Measurements from ENCODE around the gene ZNF821. TPM values are rescaled to one million over a fixed set of nuclear protein-coding genes. Genes with fewer than 3 reads are reported as not detected.
"Not testable (repeated sequence)": the region's sequence is repeated elsewhere in the genome, so short reads cannot be mapped to it uniquely, and the experiment has no call there.

ZNF821 gene
- polyA plus RNA-seq, 1 experiment, result 6.3 TPM

DNA sequence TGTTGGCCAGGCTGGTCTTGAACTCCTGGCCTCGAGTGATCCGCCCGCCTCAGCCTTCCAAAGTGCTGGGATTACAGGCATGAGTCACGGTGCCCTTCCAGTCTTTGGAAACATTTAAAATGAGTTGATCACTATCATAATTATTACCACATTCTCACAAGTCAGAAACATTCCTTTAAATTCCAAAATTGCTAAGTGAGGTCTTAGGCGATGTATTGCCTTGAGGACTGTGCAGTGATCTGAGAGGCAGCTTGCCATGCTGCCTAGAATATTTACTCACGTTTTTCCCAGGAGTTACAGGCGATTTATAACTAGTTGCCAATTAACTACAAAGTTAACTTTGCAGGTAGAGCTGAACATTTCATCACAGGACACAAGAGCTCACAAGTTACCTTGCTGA, 43.9 kb downstream of the ZNF821 start:
- DNase-seq (ENCODE audit: low read depth, low spot score), result no peak
- CTCF ChIA-PET, result interaction anchor here (0.6 to 1.2 kb wide), 2 partner anchors 43 to 371 kb away, joined by 3 read pairs; no protein-coding TSS in a partner anchor
- Histone ChIP-seq H3K9me3 (ENCODE audit: control insufficient read depth, insufficient read depth, low read length) (no peaks in the 10 kb centered on the region), H3K27ac (ENCODE audit: low read depth, low read length) (no peak overlapping the region), H3K27me3 (ENCODE audit: control insufficient read depth, insufficient read depth, low read length) (no peaks in the 10 kb centered on the region), H3K4me3 (ENCODE audit: low read depth, low read length) (no peak overlapping the region)
- POLR2A ChIA-PET, result no interaction called here
- no peak for TF ChIP-seq CTCF (IDR thresholded peaks at IDR 0.05; ENCODE audit: low read depth, low read length)

- TF ChIP-seq CTCF (IDR thresholded peaks at IDR 0.05; ENCODE audit: low read depth, low read length), result no peak
- Histone ChIP-seq H3K9me3 (ENCODE audit: control insufficient read depth, insufficient read depth, low read length) (no peaks in the 10 kb centered on the region), H3K27ac (ENCODE audit: low read depth, low read length) (no peak overlapping the region), H3K27me3 (ENCODE audit: control insufficient read depth, insufficient read depth, low read length) (no peaks in the 10 kb centered on the region), H3K4me3 (ENCODE audit: low read depth, low read length) (no peak overlapping the region)
- no peak for DNase-seq (ENCODE audit: low read depth, low spot score)
- ChIA-PET POLR2A (no interaction called here), CTCF (no interaction called here)
Measured at GRCh38 chr16:71837150-71837549, 46.8 kb downstream of the ZNF821 start.

- TF ChIP-seq CTCF (IDR thresholded peaks at IDR 0.05; ENCODE audit: low read depth, low read length), result no peak
- Histone ChIP-seq H3K27me3 (ENCODE audit: control insufficient read depth, insufficient read depth, low read length) (no peaks in the 10 kb centered on the region), H3K27ac (ENCODE audit: low read depth, low read length) (no peak overlapping the region), H3K4me3 (ENCODE audit: low read depth, low read length) (no peak overlapping the region), H3K9me3 (ENCODE audit: control insufficient read depth, insufficient read depth, low read length) (no peaks in the 10 kb centered on the region)
- ChIA-PET CTCF (interaction anchor here (0.6 kb wide), 1 partner anchor 9 kb away, joined by 4 read pairs; no protein-coding TSS in a partner anchor), POLR2A (no interaction called here)
- DNase-seq (ENCODE audit: low read depth, low spot score), result no peak
Measured at GRCh38 chr16:71834291-71834690, 49.7 kb downstream of the ZNF821 start.

GRCh38 chr16:71832112-71832511, 51.9 kb downstream of the ZNF821 start:
- POLR2A ChIA-PET, result interaction anchor here (0.7 kb wide), 1 partner anchor 12 kb away, joined by 3 read pairs; no protein-coding TSS in a partner anchor
- H3K27me3 ChIP-seq (ENCODE audit: control insufficient read depth, insufficient read depth, low read length); DNase-seq (ENCODE audit: low read depth, low spot score); H3K9me3 ChIP-seq (ENCODE audit: control insufficient read depth, insufficient read depth, low read length); H3K4me3 ChIP-seq (ENCODE audit: low read depth, low read length); H3K27ac ChIP-seq (ENCODE audit: low read depth, low read length); CTCF ChIA-PET: not testable (repeated sequence)

DNA sequence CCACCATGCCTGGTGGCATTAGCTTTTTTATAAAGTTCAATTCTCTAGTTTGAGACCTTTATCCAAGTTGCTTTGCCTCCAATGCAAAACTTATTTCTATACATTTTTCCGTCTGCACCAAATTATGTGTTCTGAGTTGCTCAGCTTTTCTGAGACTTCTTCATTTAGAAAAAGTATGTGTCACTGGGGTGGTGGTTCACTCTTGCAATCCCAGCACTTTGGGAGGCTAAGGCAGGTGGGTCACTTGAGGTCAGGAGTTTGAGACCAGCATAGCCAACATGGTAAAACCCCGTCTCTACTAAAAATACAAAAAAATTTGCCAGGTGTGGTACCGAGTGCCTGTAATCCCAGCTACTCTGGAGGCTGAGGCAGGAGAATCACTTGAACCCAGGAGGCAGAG, 52.3 kb downstream of the ZNF821 start:
- H3K9me3 ChIP-seq (ENCODE audit: control insufficient read depth, insufficient read depth, low read length); H3K4me3 ChIP-seq (ENCODE audit: low read depth, low read length); H3K27me3 ChIP-seq (ENCODE audit: control insufficient read depth, insufficient read depth, low read length); CTCF ChIA-PET; DNase-seq (ENCODE audit: low read depth, low spot score); H3K27ac ChIP-seq (ENCODE audit: low read depth, low read length); POLR2A ChIA-PET: not testable (repeated sequence)

GRCh38 chr16:71830359-71830758, 53.6 kb downstream of the ZNF821 start:
- ChIA-PET POLR2A (no interaction called here), CTCF (interaction anchor here (0.8 kb wide), 1 partner anchor 53 kb away, joined by 3 read pairs; no protein-coding TSS in a partner anchor)
- no peak for TF ChIP-seq CTCF (IDR thresholded peaks at IDR 0.05; ENCODE audit: low read depth, low read length)

More at GRCh38 chr16:71830359-71830758, 53.6 kb downstream of the ZNF821 start:
- no peak overlapping the region for H3K27ac ChIP-seq (ENCODE audit: low read depth, low read length)
- DNase-seq (ENCODE audit: low read depth, low spot score), result no peak
- no peaks in the 10 kb centered on the region for H3K27me3 ChIP-seq (ENCODE audit: control insufficient read depth, insufficient read depth, low read length)
- H3K4me3 ChIP-seq (ENCODE audit: low read depth, low read length), result no peak overlapping the region
- H3K9me3 ChIP-seq (ENCODE audit: control insufficient read depth, insufficient read depth, low read length), result no peaks in the 10 kb centered on the region

Measured in AG04450 (cell line).